HepG2 (cell line): ENCODE measurements around the gene RSPRY1. TPM values are rescaled to one million over a fixed set of nuclear protein-coding genes. Genes with fewer than 3 reads are reported as not detected.
A peak's percentile ranks its signal among the peaks of the same experiment; 100 is the strongest.

Experiments
- BHLHE40 ChIP-seq: IDR thresholded peaks from 2 replicates; pipeline ENCODE4 v1.6.1; 2011; ENCODE audit warnings: low read length, improper control_type of control experiment
- CHD4 ChIP-seq: fragments of 200-600 bp; sonication (generic); IDR thresholded peaks from 2 replicates; pipeline ENCODE4 v1.7.0; 2017; ENCODE audit warnings: mild to moderate bottlenecking, low read length, borderline replicate concordance
- NCOR1 ChIP-seq: fragments of 200-600 bp; sonication (generic); IDR thresholded peaks from 2 replicates; pipeline ENCODE4 v1.7.0; 2017; ENCODE audit warnings: antibody characterized with exemption, low read length, borderline replicate concordance
- PRPF4 ChIP-seq: fragments of 200-400 bp; formaldehyde crosslinking; IDR thresholded peaks from 2 replicates; pipeline ENCODE4 v1.6.1; 2016; ENCODE audit warnings: low read length, low read depth; ENCODE audit not compliant: poor library complexity, severe bottlenecking
- RBFOX2 ChIP-seq: fragments of 200-400 bp; formaldehyde crosslinking; IDR thresholded peaks from 2 replicates; pipeline ENCODE4 v1.6.1; 2017; ENCODE audit warnings: low read depth, mild to moderate bottlenecking, low read length
- SATB2 ChIP-seq: sonication (generic); formaldehyde crosslinking; IDR thresholded peaks from 2 replicates; pipeline ENCODE4 v1.5.0; 2020; ENCODE audit warnings: missing genetic modification reagents
- SOX5 ChIP-seq: IDR thresholded peaks from 2 replicates; pipeline ENCODE4 v1.6.1; 2016; ENCODE audit warnings: borderline replicate concordance
- THYN1 ChIP-seq: sonication (generic); formaldehyde crosslinking; IDR thresholded peaks from 2 replicates; pipeline ENCODE4 v1.8.1; 2023; ENCODE audit warnings: low read depth, mild to moderate bottlenecking, moderate library complexity, missing genetic modification reagents, borderline replicate concordance
- ZBTB42 ChIP-seq: sonication (generic); formaldehyde crosslinking; IDR thresholded peaks from 2 replicates; pipeline ENCODE4 v1.5.0; 2020; ENCODE audit warnings: mild to moderate bottlenecking, missing genetic modification reagents
- ZNF136 ChIP-seq: sonication (generic); formaldehyde crosslinking; IDR thresholded peaks from 2 replicates; pipeline ENCODE4 v1.8.1; 2022; ENCODE audit warnings: low read depth, mild to moderate bottlenecking, moderate library complexity, missing genetic modification reagents
- ZNF282 ChIP-seq: fragments of 450-650 bp; IDR thresholded peaks from 2 replicates; pipeline ENCODE4 v1.6.1; 2018; ENCODE audit not compliant: partially characterized antibody
- ZNF326 ChIP-seq: sonication (generic); formaldehyde crosslinking; IDR thresholded peaks from 2 replicates; pipeline ENCODE4 v1.4.0; 2020; ENCODE audit warnings: missing genetic modification reagents, borderline replicate concordance
- ZNF44 ChIP-seq: sonication (generic); formaldehyde crosslinking; IDR thresholded peaks from 2 replicates; pipeline ENCODE4 v1.5.1; 2020; ENCODE audit warnings: mild to moderate bottlenecking, missing genetic modification reagents
- ZNF644 ChIP-seq: IDR thresholded peaks from 2 replicates; pipeline ENCODE4 v1.6.1; 2016; ENCODE audit warnings: low read depth
- ZNF788 ChIP-seq: sonication (generic); formaldehyde crosslinking; IDR thresholded peaks from 2 replicates; pipeline ENCODE4 v1.5.0; 2020; ENCODE audit warnings: mild to moderate bottlenecking, missing genetic modification reagents, borderline replicate concordance
- ZNF878 ChIP-seq: sonication (generic); formaldehyde crosslinking; IDR thresholded peaks from 2 replicates; pipeline ENCODE4 v1.8.1; 2023; ENCODE audit warnings: mild to moderate bottlenecking, missing genetic modification reagents, moderate library complexity
- polyA plus RNA-seq, 8 experiments: library from polyadenylated mRNA; depleted of rRNA in 3 of 8; stranded (reverse) in 7 of 8; unstranded in 1 of 8; fragments of >200 nt; fragmentation: Illumina TruSeq in 4 of 8; extraction: Trizol in 4 of 8; gene quantifications; 2 replicates each; pipeline versions ENCODE4 v1.2.1 to v1.2.3, GENCODE V29; 2011 to 2016; ENCODE audit warnings: low read depth in 4 of 8, missing spikeins in 1 of 8, mixed read lengths in 1 of 8; ENCODE audit not compliant: insufficient read depth in 1 of 8
- total RNA-seq, 5 experiments: library from RNA; depleted of rRNA; stranded (reverse); fragments of >200 nt; fragmentation: Illumina TruSeq; extraction: Trizol; gene quantifications; 2 replicates each; pipeline ENCODE4 v1.2.3, GENCODE V29; 2016; ENCODE audit warnings: low read depth in 1 of 5
- TF ChIP-seq, protein P1 (sequence below): sonication (generic); formaldehyde crosslinking; IDR thresholded peaks from 2 replicates; pipeline ENCODE4 v1.5.1; 2020; ENCODE audit warnings: missing genetic modification reagents, mild to moderate bottlenecking, borderline replicate concordance
- TF ChIP-seq, protein P2 (sequence below): sonication (generic); formaldehyde crosslinking; IDR thresholded peaks from 2 replicates; pipeline ENCODE4 v1.4.0; 2020; ENCODE audit warnings: missing genetic modification reagents, borderline replicate concordance
- TF ChIP-seq, protein P3 (sequence below): sonication (generic); formaldehyde crosslinking; IDR thresholded peaks from 2 replicates; pipeline ENCODE4 v1.5.0; 2020; ENCODE audit warnings: missing genetic modification reagents
- TF ChIP-seq, protein P4 (sequence below): sonication (generic); formaldehyde crosslinking; IDR thresholded peaks from 2 replicates; pipeline ENCODE4 v1.5.0; 2020; ENCODE audit warnings: missing genetic modification reagents
- TF ChIP-seq, protein P5 (sequence below): sonication (generic); formaldehyde crosslinking; IDR thresholded peaks from 2 replicates; pipeline ENCODE4 v1.9.0; 2021; ENCODE audit warnings: missing genetic modification reagents, mild to moderate bottlenecking, borderline replicate concordance
- TF ChIP-seq, protein P6 (sequence below): sonication (generic); formaldehyde crosslinking; IDR thresholded peaks from 2 replicates; pipeline ENCODE4 v1.9.0; 2021; ENCODE audit warnings: missing genetic modification reagents, borderline replicate concordance

RSPRY1 gene
- total and polyA plus RNA-seq, 2 of the 13 experiments (the other 11 are each of a cell fraction or from before 2014, with no cell fraction given): 53.4 to 61.0 TPM

DNA sequence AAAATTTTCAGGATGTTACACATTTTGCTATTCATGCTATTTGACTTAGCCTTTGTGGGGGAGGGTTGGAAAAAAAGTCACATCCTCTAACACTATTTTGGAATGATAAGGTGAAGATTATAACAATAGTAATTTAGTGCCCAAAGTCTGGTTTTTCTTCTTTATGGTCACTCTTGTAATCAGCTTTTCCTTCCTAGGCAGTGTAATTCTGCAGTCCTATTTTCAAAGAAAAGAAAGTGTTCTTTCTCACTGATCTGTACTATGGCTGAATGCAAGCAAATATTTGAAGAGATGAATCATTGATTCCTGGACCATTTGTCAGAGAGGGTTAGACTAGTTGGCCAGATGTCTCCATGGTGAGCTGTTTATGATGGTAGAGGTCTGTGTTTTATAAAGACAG lies 8.4 kb downstream of the RSPRY1 start (continued):
- TF ChIP-seq, protein P1, sequence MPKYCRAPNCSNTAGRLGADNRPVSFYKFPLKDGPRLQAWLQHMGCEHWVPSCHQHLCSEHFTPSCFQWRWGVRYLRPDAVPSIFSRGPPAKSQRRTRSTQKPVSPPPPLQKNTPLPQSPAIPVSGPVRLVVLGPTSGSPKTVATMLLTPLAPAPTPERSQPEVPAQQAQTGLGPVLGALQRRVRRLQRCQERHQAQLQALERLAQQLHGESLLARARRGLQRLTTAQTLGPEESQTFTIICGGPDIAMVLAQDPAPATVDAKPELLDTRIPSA (CRISPR knock-in tag): no peak
- TF ChIP-seq BHLHE40: no peak
- TF ChIP-seq, protein P2, sequence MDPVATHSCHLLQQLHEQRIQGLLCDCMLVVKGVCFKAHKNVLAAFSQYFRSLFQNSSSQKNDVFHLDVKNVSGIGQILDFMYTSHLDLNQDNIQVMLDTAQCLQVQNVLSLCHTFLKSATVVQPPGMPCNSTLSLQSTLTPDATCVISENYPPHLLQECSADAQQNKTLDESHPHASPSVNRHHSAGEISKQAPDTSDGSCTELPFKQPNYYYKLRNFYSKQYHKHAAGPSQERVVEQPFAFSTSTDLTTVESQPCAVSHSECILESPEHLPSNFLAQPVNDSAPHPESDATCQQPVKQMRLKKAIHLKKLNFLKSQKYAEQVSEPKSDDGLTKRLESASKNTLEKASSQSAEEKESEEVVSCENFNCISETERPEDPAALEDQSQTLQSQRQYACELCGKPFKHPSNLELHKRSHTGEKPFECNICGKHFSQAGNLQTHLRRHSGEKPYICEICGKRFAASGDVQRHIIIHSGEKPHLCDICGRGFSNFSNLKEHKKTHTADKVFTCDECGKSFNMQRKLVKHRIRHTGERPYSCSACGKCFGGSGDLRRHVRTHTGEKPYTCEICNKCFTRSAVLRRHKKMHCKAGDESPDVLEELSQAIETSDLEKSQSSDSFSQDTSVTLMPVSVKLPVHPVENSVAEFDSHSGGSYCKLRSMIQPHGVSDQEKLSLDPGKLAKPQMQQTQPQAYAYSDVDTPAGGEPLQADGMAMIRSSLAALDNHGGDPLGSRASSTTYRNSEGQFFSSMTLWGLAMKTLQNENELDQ (CRISPR knock-in tag): no peak
- no peak for TF ChIP-seq SATB2 (CRISPR knock-in tag)
- no peak for TF ChIP-seq NCOR1
- TF ChIP-seq ZBTB42: no peak
- TF ChIP-seq ZNF878 (CRISPR knock-in tag): no peak
- no peak for TF ChIP-seq THYN1 (CRISPR knock-in tag)
- TF ChIP-seq, protein P3, sequence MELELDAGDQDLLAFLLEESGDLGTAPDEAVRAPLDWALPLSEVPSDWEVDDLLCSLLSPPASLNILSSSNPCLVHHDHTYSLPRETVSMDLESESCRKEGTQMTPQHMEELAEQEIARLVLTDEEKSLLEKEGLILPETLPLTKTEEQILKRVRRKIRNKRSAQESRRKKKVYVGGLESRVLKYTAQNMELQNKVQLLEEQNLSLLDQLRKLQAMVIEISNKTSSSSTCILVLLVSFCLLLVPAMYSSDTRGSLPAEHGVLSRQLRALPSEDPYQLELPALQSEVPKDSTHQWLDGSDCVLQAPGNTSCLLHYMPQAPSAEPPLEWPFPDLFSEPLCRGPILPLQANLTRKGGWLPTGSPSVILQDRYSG (CRISPR knock-in tag): no peak
- TF ChIP-seq ZNF326 (CRISPR knock-in tag): no peak
- TF ChIP-seq ZNF44 (CRISPR knock-in tag): no peak
- peak; percentile 95 for TF ChIP-seq SOX5 (CRISPR knock-in tag)
- TF ChIP-seq CHD4: no peak
- peak; percentile 79; the same call in 1 of the 2 replicates for TF ChIP-seq ZNF644
- TF ChIP-seq ZNF788: no peak
- TF ChIP-seq PRPF4: no peak
- TF ChIP-seq, protein P4, sequence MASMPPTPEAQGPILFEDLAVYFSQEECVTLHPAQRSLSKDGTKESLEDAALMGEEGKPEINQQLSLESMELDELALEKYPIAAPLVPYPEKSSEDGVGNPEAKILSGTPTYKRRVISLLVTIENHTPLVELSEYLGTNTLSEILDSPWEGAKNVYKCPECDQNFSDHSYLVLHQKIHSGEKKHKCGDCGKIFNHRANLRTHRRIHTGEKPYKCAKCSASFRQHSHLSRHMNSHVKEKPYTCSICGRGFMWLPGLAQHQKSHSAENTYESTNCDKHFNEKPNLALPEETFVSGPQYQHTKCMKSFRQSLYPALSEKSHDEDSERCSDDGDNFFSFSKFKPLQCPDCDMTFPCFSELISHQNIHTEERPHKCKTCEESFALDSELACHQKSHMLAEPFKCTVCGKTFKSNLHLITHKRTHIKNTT (CRISPR knock-in tag): no peak
- TF ChIP-seq ZNF282: no peak
- no peak for TF ChIP-seq ZNF136 (CRISPR knock-in tag)
- TF ChIP-seq, protein P5, sequence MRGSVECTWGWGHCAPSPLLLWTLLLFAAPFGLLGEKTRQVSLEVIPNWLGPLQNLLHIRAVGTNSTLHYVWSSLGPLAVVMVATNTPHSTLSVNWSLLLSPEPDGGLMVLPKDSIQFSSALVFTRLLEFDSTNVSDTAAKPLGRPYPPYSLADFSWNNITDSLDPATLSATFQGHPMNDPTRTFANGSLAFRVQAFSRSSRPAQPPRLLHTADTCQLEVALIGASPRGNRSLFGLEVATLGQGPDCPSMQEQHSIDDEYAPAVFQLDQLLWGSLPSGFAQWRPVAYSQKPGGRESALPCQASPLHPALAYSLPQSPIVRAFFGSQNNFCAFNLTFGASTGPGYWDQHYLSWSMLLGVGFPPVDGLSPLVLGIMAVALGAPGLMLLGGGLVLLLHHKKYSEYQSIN (CRISPR knock-in tag): no peak
- TF ChIP-seq, protein P6, sequence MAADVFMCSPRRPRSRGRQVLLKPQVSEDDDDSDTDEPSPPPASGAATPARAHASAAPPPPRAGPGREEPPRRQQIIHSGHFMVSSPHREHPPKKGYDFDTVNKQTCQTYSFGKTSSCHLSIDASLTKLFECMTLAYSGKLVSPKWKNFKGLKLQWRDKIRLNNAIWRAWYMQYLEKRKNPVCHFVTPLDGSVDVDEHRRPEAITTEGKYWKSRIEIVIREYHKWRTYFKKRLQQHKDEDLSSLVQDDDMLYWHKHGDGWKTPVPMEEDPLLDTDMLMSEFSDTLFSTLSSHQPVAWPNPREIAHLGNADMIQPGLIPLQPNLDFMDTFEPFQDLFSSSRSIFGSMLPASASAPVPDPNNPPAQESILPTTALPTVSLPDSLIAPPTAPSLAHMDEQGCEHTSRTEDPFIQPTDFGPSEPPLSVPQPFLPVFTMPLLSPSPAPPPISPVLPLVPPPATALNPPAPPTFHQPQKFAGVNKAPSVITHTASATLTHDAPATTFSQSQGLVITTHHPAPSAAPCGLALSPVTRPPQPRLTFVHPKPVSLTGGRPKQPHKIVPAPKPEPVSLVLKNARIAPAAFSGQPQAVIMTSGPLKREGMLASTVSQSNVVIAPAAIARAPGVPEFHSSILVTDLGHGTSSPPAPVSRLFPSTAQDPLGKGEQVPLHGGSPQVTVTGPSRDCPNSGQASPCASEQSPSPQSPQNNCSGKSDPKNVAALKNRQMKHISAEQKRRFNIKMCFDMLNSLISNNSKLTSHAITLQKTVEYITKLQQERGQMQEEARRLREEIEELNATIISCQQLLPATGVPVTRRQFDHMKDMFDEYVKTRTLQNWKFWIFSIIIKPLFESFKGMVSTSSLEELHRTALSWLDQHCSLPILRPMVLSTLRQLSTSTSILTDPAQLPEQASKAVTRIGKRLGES (CRISPR knock-in tag): no peak
- no peak for TF ChIP-seq RBFOX2
